Medulla oblongata (tissue), 1 donor: Measurements from ENCODE around the gene AKAP13.
A peak's percentile ranks its signal among the peaks of the same experiment; 100 is the strongest.

Source experiments
- DNase-seq: peaks from one replicate; pipeline ENCODE4 v3.0.0-alpha.2; 2015; ENCODE audit errors: extremely low spot score

AKAP13 gene

DNA sequence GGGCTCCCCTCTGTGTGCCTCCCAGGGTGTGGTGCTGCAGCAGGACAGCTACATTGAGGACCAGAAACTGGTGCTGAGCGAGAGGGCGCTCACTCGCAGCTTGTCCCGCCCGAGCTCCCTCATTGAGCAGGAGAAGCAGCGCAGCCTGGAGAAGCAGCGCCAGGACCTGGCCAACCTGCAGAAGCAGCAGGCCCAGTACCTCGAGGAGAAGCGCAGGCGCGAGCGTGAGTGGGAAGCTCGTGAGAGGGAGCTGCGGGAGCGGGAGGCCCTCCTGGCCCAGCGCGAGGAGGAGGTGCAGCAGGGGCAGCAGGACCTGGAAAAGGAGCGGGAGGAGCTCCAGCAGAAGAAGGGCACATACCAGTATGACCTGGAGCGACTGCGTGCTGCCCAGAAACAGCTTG lies 360.6 kb downstream of the AKAP13 start:
- no peak for DNase-seq

DNA sequence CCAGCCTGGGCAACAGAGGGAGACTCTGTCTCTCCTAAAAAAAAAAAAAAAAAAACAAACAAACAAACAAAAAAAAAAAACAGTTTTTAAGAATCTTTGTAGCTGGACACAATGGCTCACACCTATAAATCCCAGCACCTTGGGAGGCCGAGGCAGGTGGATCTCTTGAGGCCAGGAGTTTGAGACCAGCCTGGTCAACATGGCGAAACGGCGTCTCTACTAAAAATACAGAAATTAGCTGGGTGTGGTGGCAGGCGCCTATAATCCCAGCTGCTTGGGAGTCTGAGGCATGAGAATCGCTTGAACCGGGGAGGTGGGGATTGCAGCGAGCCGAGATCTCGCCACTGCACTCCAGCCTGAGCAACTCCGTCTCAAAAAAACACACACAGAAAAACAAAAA lies 361.3 kb downstream of the AKAP13 start:
- DNase-seq: no peak

DNA sequence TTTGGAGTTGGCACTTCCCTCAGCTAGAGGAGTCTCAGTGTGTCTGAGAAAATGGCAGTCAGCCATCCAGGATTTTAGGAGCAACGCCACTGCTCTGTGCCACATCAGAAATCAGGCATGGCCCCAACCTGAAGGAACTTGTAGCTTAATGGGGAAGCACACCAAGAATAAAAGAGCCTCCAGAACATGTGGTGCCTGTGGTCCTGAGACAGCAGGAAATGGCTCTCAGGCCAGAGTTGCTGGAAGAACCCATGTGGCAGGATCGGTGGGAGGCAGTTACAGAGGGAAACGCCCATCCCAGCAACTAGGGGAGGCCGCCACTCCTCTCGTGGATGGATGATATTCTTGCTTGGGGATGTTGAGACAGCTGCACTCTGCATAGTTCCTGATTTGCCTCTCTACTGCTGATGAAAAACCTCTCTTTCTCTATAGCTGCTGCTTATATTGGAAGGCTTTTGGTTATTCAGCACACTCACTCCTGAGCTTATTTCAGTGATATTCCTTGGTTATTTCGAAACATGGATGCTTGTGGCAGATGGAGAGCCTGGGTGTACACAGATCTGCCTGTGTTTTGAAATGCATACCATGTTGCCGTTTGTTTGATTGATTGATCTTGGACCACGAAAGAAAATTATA lies 361.9 kb downstream of the AKAP13 start:
- peak; percentile 68 for DNase-seq

DNA sequence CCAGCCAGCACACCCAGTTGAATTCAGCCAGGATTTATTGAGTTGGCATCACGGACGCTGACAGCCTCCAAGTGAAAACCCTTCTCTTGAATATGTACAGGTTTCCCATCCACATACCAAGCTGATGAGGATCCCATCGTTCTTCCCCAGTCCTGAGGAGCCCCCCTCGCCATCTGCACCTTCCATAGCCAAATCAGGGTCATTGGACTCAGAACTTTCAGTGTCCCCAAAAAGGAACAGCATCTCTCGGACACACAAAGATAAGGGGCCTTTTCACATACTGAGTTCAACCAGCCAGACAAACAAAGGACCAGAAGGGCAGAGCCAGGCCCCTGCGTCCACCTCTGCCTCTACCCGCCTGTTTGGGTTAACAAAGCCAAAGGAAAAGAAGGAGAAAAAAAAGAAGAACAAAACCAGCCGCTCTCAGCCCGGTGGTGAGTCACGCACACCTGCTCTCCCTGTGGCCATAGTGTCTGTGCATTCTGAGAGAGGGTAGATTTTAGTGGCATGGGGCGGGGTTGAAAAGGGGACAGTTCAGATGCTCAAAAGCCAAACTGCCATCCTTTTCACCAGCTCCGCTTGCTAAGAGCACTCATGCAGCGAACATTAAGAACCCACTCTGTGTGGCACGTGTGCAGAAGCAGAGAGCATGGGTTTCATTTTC lies 363.1 kb downstream of the AKAP13 start:
- no peak for DNase-seq

DNA sequence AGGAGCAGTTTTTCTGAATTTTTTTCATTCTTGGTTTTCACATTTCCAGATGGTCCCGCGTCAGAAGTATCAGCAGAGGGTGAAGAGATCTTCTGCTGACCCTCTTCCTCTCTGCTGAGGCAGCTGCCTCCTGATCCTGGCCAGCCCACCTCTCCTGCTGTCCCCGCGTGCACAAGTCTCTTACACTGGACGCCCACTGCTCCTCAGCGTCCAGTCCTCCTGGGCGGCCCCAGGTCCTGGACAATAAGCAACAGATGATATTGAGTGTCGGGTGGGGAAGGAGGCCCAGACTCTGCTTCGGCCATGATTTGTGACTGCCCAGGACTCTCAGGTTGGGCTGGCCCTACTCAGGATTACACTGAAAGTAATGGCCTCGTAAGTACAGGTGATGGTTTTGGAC lies 364.2 kb downstream of the AKAP13 start:
- no peak for DNase-seq

DNA sequence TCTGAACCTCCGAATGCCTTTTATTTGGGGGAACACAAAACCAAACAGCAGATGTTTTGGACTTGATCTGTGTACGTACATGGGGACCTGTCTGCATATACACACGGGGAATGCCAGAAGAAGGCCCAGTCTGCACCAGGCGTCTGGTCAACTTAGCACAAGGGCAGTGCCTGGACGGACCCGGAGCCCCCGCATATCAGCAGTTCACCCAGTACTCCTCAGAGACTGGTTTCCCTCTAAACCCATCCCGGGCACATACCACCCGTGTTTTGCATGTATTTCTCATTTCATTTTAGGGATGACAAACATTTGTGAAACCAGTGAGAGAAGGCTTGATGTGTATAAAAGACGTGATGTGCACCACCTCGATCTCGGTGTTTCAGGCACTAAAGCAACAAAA lies 364.6 kb downstream of the AKAP13 start:
- DNase-seq: no peak

DNA sequence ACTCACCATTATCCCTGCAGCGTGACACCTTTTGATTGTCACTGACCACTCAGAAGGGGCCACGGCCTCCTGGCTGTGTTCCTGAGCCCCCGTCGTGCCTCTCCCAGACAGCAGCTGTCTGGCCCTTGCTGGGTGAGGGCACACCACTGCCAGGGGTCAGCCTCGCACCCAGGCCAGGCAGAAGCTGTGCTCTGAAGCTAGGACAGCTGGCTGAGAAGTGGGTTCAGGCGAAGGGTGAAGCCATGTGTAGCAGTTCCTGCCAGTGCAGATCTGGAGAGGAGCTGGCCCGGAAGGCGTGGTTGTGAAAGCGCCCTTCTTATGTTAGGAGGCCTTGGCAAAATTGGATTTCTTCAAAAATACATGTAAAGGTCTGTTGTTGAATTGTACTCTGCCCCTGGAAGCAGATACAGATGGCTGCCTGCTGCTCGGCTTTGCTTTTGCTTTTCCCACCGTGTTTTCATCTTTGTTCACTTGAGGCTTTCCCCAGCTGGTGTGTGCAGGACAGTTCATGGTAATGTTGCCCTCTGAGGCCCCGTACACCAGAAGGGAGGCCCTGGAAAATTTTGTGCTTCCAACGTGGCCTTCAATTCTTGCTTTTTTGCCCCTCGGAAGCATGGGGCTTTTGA lies 365.2 kb downstream of the AKAP13 start:
- DNase-seq: no peak

DNA sequence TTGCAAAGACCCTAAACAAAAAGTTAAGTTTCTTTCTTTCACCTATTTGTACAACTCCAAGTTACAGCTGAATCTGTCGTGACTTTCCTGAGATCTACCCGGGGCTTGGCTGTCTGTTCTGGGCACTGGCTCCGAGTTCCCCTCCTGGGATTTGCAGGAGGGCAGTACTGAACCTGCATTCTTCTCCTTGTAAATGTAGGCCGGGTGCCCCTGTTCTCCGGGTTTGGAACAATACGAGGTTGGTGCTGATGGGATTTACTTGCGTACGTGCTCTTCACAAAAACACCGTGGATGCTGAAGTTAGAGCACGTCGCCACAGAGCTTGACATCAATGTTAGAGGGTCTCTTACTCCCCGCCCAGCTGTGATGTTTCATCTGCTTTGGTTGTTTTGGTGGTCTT lies 366.2 kb downstream of the AKAP13 start:
- no peak for DNase-seq

DNA sequence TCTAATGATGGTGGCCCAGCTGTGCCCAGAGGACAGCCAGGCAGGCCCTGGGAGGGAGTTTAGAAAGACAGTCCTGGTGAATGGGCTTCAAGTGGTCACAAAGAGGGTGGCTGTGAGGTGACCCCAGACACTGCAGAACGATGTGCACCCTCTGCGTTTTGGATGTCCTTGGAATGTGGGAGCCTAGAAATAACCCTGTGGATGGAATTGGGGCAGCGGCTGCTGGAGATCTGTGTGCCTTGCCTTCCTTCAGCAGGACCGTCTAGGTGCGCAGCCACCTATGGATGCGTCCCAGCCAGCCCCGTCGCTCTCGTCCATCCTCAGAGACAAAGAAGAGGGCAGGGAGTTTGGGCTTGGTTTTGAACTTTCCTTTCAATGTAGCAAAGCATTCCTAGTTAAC lies 367.8 kb downstream of the AKAP13 start:
- no peak for DNase-seq

DNA sequence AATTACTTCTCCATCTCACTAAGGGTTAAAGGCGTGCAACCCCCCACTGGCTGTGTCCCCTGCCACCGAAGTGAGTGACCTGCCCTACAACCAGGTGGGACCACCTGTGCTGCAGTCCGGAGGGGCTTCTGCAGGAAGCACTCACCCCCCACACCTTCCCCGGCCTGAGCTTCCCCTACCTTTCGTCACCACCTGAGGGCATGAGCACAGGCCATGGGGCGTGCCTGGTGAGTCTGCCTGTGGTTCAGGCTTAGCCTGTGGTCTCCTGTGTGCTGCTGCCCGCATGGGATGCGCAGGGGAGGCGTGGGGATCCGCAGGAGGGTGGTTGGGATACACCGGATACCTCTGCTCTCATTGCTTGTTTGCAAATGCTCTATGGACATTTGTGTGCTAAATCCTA lies 368.3 kb downstream of the AKAP13 start:
- no peak for DNase-seq

DNA sequence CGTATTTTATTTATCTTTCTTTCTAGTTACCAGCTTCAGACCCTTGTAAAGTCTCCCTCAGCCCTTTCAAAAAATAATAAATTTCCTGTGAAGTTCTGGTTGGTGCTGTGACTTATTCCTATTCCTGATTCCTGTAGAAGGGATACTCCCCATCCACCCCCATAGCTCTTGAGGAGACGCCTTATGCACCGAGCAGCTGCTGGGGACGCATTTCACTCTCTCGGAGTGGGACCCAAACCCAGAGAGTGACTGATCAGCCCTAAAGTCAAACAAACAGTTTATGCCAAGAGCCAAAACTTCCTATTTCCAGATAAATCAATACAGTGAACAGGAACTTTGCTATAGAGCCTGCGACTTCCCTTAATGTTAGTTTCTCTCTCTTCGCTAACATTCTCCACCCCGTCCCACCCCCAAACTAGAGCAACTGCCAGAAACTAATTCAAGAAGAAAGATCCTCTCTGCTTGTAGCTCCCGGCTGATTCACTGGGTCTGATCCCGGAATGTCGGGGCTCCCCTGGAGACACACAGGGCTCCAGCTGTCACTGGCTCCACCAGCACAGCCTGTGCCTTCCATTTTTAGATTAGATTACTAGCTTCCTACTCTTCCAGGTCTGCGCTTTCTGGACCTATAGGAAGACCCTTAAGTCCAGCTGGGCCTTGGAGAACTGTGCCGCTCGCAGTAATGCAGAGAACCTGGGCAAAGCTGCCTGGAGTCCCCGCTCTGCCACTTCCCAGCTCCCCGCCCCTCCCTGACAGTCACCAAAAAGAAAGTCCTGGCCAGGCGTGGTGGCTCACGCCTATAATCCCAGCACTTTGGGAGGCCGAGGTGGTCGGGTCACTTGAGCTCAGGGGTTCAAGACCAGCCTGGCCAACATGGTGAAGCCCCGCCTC lies 369.1 kb downstream of the AKAP13 start:
- peak; percentile 64 for DNase-seq

DNA sequence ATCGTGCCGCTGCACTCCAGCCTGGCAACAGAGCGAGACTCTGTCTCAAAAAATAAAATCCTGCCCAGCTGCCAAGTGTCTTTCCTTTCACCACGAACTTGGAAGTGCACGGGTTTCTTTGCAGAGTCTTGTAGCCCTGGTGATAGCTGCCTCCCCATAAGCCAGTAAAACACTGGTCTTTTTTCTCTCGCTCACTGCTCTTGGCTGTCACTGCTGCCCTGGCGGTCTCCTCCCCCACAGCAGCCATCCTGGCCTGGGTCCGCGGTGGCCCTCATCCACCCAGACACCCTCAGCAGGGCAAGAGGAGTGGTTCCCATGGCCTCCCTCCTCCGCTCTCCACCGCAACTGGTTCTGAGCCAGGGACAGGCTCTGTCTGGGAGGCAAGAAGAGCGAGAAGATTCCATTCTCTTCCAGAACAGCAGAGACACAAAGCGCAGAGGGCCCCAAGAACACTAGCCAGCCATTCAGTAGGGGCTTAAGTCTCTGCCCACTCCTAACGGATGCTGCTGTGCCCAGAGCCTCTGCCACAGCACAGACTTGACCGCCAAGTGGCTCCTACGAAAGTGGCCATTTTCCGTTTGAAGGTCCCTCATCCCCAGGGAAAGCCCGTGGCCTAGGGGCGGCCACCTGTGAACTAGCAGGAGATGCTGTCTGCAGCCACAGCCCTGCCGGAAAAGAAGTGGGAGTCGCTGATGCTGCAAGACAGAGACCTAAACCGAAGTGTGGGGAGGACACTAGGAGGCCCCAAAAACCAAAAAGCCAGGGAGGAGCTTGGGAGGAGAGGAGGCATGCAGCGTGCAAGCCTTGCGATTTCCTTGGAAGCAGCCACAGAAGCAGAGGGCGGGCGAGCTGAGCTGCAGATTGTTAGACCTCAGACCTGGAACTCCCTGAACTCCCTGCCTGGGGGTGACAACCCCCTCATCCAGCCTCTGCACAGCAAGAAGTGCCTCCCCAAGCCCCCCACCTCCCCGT lies 370.2 kb downstream of the AKAP13 start:
- peak; percentile 82 for DNase-seq

DNA sequence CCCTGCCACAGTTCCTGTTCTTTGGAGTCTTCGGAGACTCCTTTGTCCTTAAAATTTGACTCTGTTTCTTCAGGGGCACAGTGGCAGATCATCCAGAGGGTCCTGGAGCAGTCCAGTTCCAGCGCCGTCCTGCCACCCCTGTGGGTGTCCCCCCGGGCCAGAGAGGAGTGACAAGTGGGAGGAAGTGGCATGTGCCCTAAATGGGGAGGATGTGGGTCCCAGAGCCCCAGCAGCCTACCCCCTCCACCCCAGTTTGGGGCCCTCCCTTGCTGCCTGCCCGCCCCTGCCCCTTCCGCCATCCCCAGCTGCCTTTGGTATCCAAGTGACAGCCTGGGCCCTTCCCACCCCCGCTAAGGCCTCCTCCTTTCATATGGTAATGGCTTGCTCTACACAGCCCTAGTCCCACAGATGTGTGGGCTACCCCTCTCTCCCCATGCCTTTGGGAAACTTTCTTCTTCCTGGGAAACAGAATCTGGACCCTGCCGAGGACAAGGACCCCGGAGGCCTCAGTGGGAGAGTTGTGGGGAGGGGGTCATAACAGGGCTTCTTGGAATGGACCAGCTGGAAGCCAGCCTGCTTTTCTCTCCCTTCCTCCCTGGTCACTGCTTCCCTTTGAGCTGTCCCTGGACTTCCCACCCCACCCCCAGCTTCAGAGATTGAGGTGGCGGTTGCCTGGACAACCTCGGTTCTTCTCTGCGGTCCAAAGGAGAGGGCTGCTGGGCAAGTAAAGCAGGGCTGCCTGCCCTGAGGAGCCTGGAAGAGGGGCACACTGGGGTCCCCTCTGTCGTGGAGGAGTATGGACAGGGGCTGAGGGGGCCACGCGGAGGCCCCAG lies 371.1 kb downstream of the AKAP13 start:
- peak; percentile 70 for DNase-seq

DNA sequence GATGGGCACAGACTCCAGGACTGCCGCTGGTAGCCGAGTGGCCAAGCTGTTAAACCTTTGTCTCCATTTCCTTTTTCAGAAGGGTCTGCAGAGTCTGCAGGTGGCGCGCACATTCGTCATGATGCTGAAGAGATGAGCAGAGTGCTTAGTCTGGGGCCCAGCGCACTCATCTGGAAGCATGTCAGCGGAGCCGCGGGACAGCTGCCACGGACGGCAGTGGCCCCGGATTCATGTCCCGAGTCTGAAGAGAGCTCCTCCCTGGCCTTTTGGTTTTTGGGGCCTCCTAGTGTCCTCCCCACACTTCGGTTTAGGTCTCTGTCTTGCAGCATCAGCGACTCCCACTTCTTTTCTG lies 371.7 kb downstream of the AKAP13 start:
- no peak for DNase-seq

DNA sequence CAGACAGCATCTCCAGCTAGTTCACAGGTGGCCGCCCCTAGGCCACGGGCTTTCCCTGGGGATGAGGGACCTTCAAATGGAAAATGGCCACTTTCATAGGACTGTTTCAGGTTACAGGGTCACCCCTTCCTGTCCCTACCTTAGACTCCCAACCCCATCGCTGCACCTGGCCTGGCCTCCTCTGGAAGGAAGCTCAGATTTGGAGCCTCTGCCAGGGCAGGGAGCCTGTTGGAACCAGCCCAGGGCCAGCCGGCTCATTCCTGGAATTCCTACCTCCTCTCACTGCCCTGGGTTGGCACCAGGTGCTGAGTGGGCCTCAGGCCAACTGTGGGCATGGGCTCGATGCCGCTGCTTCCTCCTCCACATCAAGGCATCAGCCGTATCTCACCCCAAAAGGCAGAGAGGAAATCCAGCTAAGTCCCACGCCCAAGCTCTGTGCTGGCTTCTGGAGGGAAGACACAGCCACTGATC lies 372.1 kb downstream of the AKAP13 start:
- no peak for DNase-seq

DNA sequence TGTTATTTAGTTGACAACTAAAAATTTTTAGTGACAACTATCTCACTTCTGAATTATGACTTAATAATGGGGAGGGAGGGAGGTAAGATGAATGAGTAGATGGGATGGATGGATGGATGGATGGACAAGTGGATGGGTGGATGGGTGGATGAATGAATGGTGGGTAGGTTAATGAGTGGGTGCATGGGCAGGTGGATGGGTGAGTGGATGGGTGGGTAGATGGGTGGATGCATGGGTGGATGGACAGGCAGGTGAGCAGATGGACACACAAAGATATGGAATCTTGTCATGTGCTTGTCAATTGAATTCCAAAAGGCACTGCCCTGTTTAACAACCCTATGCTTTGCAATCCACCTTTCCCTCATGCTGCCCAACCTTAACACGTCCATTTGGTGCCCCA lies 372.9 kb downstream of the AKAP13 start:
- DNase-seq: no peak

DNA sequence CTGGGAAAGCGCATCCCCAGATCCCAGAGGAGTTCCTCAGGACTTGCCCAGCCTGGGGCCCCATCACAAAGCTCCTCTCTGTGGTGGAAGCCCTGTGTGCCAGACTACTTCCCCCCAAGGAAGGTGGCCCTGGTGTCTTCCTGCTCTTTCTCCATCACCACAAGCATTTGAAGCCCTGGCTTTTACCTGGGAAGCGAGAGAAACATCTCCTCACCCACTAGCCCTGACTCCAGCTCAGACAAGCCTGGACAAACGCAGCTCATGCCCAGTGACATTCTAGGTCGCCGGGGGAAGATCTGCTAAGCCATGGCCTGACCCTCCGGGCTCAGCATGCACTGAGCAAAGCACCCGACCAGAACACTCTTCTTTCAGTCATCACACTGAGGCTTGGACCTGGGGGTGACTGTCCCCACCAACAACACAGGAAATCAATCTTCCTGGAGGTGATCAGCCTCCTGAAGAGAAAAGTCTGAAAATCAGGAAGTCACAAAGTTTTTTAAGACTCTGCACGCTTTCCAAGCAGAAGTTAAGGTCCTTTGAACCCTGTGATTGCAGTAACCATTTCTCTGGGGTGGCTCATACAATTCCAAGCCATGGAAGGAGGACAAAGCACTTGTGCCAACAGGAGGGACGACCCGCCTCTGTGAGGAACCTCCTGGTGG lies 373.5 kb downstream of the AKAP13 start:
- no peak for DNase-seq

DNA sequence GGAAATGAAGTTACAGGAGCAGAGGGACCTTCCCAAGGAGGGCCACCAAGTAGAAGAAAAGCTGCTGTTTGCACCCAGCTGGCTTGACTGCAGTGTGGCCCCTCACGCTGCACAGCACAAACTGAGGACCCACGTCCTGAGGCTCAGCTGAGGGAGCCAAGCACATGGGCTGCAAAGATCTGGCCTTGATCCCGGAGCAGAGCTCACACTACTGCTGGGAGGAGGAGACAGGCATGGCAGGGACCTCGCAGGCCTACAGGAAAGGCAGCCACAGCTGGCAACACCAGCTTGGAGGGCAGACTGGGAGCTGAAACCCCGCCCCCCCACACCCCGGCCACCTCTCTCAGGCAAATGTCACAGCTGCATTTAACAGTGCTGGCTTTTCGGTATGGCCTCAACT lies 374.6 kb downstream of the AKAP13 start:
- DNase-seq: peak; percentile 61

DNA sequence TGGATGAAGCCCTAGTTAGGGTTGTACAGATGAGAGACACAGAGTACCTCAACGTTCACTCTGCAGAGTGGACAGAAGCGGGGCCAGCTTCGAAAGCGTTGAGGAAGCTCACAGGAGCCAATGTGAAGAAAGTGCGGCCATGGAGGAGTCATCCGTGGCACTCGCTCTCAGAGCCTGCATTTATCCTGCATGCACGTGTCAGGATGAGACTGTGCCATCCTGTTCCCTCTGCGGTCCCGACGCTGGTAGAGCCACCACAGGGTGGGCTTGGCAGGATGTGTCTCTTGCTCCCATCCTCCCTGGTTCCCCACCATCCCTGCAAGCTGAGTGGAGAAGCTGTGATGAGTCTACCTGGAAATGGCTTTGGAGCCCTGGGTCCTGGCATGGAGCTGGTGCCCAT lies 375.1 kb downstream of the AKAP13 start:
- DNase-seq: no peak

DNA sequence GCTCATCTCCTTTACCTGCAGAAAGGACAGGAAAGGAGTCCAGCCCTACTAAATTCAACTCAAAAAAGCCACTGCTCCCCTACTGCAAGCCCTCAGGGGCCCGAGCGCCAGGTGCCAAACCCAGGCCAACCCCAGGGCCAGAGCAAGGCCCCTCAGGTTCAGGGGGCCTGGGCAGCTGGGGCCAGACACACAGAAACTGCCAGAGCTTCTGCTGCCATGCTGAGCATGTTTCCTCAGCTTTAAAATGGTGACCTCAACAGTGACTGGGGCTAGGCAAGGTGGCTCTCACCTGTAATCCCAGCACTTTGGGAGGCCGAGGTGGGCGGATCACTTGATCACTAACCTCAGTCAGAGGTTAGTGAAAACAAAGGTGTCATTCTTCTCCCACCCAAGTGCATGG lies 375.5 kb downstream of the AKAP13 start:
- no peak for DNase-seq
